Measurements from ENCODE around the gene BORCS5.

- TF ChIP-seq POLR2AphosphoS5 (IDR thresholded peaks at IDR 0.05; ENCODE audit: low read depth, low read length) (no peak), KDM1A (IDR thresholded peaks at IDR 0.05; ENCODE audit: borderline replicate concordance, low read length) (no peak), TCF12 (IDR thresholded peaks at IDR 0.05; ENCODE audit: low read depth, low read length) (no peak)
Observed at GRCh38 chr12:12503384-12504078, 146.7 kb downstream of the BORCS5 start.
